ENCODE data around the gene CCDC81. TPM values are rescaled to one million over a fixed set of nuclear protein-coding genes. Genes with fewer than 3 reads are reported as not detected.
"Not testable (repeated sequence)": the region's sequence is repeated elsewhere in the genome, so short reads cannot be mapped to it uniquely, and the experiment has no call there.

CCDC81 gene
- total RNA-seq, 2 experiments from 2014 or later, result 0.83 TPM

- peaks cover 2% of the 10 kb centered on the region for H3K27me3 Mint-ChIP-seq
- peaks cover 3% of the 10 kb centered on the region for H3K36me3 Mint-ChIP-seq (ENCODE audit: low read depth)
- no peak for TF ChIP-seq CTCF (IDR thresholded peaks at IDR 0.05)
- intact Hi-C loops (cut with micrococcal nuclease), result no loop called here
- DNase-seq, result no peak
- no peak overlapping the region for H3K27ac Mint-ChIP-seq
- POLR2A ChIA-PET, result interaction anchor here (0.6 kb wide), 1 partner anchor 11 kb away, joined by 3 read pairs; no protein-coding TSS in a partner anchor
- no peak overlapping the region for H3K4me3 Mint-ChIP-seq
- CTCF ChIA-PET, result no interaction called here
- no peak for ATAC-seq
- no peaks in the 10 kb centered on the region for H3K4me1 Mint-ChIP-seq (ENCODE audit: low read depth)
- no peaks in the 10 kb centered on the region for H3K9me3 Mint-ChIP-seq
Measured at GRCh38 chr11:86355256-86355655, 19.4 kb upstream of the CCDC81 start.

- ATAC-seq; H3K36me3 Mint-ChIP-seq (ENCODE audit: low read depth); H3K4me3 Mint-ChIP-seq; CTCF ChIA-PET; intact Hi-C loops (cut with micrococcal nuclease); H3K4me1 Mint-ChIP-seq (ENCODE audit: low read depth); H3K27ac Mint-ChIP-seq; H3K27me3 Mint-ChIP-seq; H3K9me3 Mint-ChIP-seq; DNase-seq; POLR2A ChIA-PET: not testable (repeated sequence)
Measured at GRCh38 chr11:86357412-86357811, 17.3 kb upstream of the CCDC81 start.

- Mint-ChIP-seq H3K4me1 (ENCODE audit: low read depth) (no peaks in the 10 kb centered on the region), H3K9me3 (peaks cover 3% of the 10 kb centered on the region), H3K27me3 (peaks cover 2% of the 10 kb centered on the region), H3K36me3 (ENCODE audit: low read depth) (no peaks in the 10 kb centered on the region), H3K27ac (no peak overlapping the region), H3K4me3 (no peak overlapping the region)
- CTCF ChIA-PET, result no interaction called here
- ATAC-seq, result no peak
- POLR2A ChIA-PET, result no interaction called here
- intact Hi-C loops (cut with micrococcal nuclease), result no loop called here
- no peak for DNase-seq
- TF ChIP-seq CTCF (IDR thresholded peaks at IDR 0.05), result no peak
Measured at GRCh38 chr11:86358720-86359119, 16.0 kb upstream of the CCDC81 start.

GRCh38 chr11:86360775-86361395 is 13.8 kb upstream of the CCDC81 start:
- H3K27me3 Mint-ChIP-seq, result peaks cover 2% of the 10 kb centered on the region
- no peaks in the 10 kb centered on the region for H3K36me3 Mint-ChIP-seq (ENCODE audit: low read depth)
- peaks cover 3% of the 10 kb centered on the region for H3K9me3 Mint-ChIP-seq
- ChIA-PET CTCF (interaction anchor here (1.0 kb wide), 1 partner anchor 10 kb away, joined by 3 read pairs; no protein-coding TSS in a partner anchor), POLR2A (no interaction called here)
- H3K4me3 Mint-ChIP-seq, result no peak overlapping the region
- no peak for TF ChIP-seq CTCF (IDR thresholded peaks at IDR 0.05)
- DNase-seq, result no peak
- H3K4me1 Mint-ChIP-seq (ENCODE audit: low read depth), result no peaks in the 10 kb centered on the region
- no peak overlapping the region for H3K27ac Mint-ChIP-seq
- intact Hi-C loops (cut with micrococcal nuclease), result no loop called here
- no peak for ATAC-seq

GRCh38 chr11:86363424-86363823 is 11.3 kb upstream of the CCDC81 start:
- ChIA-PET POLR2A (no interaction called here), CTCF (interaction anchor here (0.9 kb wide), 1 partner anchor 245 kb away, joined by 4 read pairs; no protein-coding TSS in a partner anchor)
- intact Hi-C loops (cut with micrococcal nuclease), result no loop called here
- H3K36me3 Mint-ChIP-seq (ENCODE audit: low read depth), result no peaks in the 10 kb centered on the region
- H3K4me1 Mint-ChIP-seq (ENCODE audit: low read depth), result no peaks in the 10 kb centered on the region
- peaks cover 3% of the 10 kb centered on the region for H3K9me3 Mint-ChIP-seq
- ATAC-seq, result no peak
- no peak for TF ChIP-seq CTCF (IDR thresholded peaks at IDR 0.05)
- peaks cover 2% of the 10 kb centered on the region for H3K27me3 Mint-ChIP-seq
- H3K4me3 Mint-ChIP-seq, result no peak overlapping the region
- no peak overlapping the region for H3K27ac Mint-ChIP-seq
- DNase-seq, result no peak

Data from activated CD8-positive, alpha-beta T cell treated with anti-CD3 and anti-CD28 coated beads for 36 hours (primary cell).